Measurements from ENCODE around the gene RPS14. TPM values are rescaled to one million over a fixed set of nuclear protein-coding genes. Genes with fewer than 3 reads are reported as not detected.

The RPS14 gene
- polyA plus RNA-seq, 1 of the 3 experiments (the other 2 are of a cell fraction): 10,227 TPM

GRCh38 chr5:150444770-150445169, 4.8 kb downstream of the RPS14 start:
- Histone ChIP-seq H4K20me1 (ENCODE audit: insufficient read depth) (peaks cover 70% of the 10 kb centered on the region), H3K27me3 (ENCODE audit: insufficient read depth) (no peaks in the 10 kb centered on the region), H3F3A (replicated peaks; ENCODE audit: insufficient read depth) (peaks cover 69% of the 10 kb centered on the region), H3K27ac (ENCODE audit: low read depth in 2 of 2, low read length in 1 of 2) (no peak overlapping the region), H3K79me2 (ENCODE audit: insufficient read depth) (peaks cover 45% of the 10 kb centered on the region), H3K36me3 (replicated peaks in 1 of 2; ENCODE audit: control insufficient read depth in 1 of 2, insufficient read depth in 2 of 2, low read length in 1 of 2) (peaks cover 51 to 54% of the 10 kb centered on the region in 2 experiments), H3K4me3 (ENCODE audit: low read depth in 2 of 2, low read length in 1 of 2) (no peak overlapping the region), H3K9ac (no peak overlapping the region), H3K4me1 (ENCODE audit: control insufficient read depth in 1 of 2, insufficient read depth in 2 of 2, low read depth in 1 of 2, low read length in 1 of 2) (peaks cover 17 to 19% of the 10 kb centered on the region in 2 experiments; a peak in 3 of 4 replicates), H3K9me2 (no peaks in the 10 kb centered on the region), H3K9me3 (no peaks in the 10 kb centered on the region), H2AFZ (ENCODE audit: low read depth) (no peak overlapping the region), H3K4me2 (no peak overlapping the region)
- no peak for TF ChIP-seq RFX5 (IDR thresholded peaks at IDR 0.05; ENCODE audit: low read length)
- TF ChIP-seq JUND (IDR thresholded peaks at IDR 0.05): no peak
- TF ChIP-seq TAF1 (IDR thresholded peaks at IDR 0.05; ENCODE audit: borderline replicate concordance, low read depth, low read length): no peak
- TF ChIP-seq RCOR1 (IDR thresholded peaks at IDR 0.05; ENCODE audit: low read length): no peak
- no peak for TF ChIP-seq FOSL2 (IDR thresholded peaks at IDR 0.05; ENCODE audit: borderline replicate concordance, low read depth)
- no peak for TF ChIP-seq POLR2AphosphoS5 (IDR thresholded peaks at IDR 0.05; ENCODE audit: low read depth, low read length)
- TF ChIP-seq TEAD4 (IDR thresholded peaks at IDR 0.05; ENCODE audit: borderline replicate concordance, insufficient read depth): no peak
- no peak for TF ChIP-seq USF2 (IDR thresholded peaks at IDR 0.05; ENCODE audit: borderline replicate concordance, low read depth, low read length)
- no peak for TF ChIP-seq YY1 (IDR thresholded peaks at IDR 0.05; ENCODE audit: low read depth)
- no peak for TF ChIP-seq NRF1 (IDR thresholded peaks at IDR 0.05; ENCODE audit: low read depth, low read length)
- TF ChIP-seq SIN3A (IDR thresholded peaks at IDR 0.05; ENCODE audit: borderline replicate concordance, low read depth, low read length): no peak
- WGBS (ENCODE audit: low lambda C conversion rate): 88% methylated on average over 8 of the region's 9 CpGs
- POLR2A ChIA-PET: no interaction called here
- CTCF ChIA-PET: interaction anchor here (0.8 to 1.6 kb wide), 2 partner anchors 9 to 10 kb away, joined by 4 to 7 read pairs; no protein-coding TSS in a partner anchor
- DNase-seq: no peak

- peaks cover 17 to 19% of the 10 kb centered on the region in 2 experiments; a peak in 3 of 4 replicates for H3K4me1 ChIP-seq (ENCODE audit: control insufficient read depth in 1 of 2, insufficient read depth in 2 of 2, low read depth in 1 of 2, low read length in 1 of 2)
- H3K27me3 ChIP-seq (ENCODE audit: insufficient read depth): no peaks in the 10 kb centered on the region
- H3K27ac ChIP-seq (ENCODE audit: low read depth in 2 of 2, low read length in 1 of 2): peak overlapping the region in 1 of 2 experiments; percentile 6; a peak in 1 of 4 replicates
- H3K9me3 ChIP-seq: no peaks in the 10 kb centered on the region
- H3F3A ChIP-seq (replicated peaks; ENCODE audit: insufficient read depth): peaks cover 67% of the 10 kb centered on the region
- H3K79me2 ChIP-seq (ENCODE audit: insufficient read depth): peaks cover 34% of the 10 kb centered on the region
- POLR2A ChIA-PET: interaction anchor here (0.7 kb wide), 1 partner anchor 71 kb away, joined by 3 read pairs; no protein-coding TSS in a partner anchor
- TF ChIP-seq SMC3 (IDR thresholded peaks at IDR 0.05; ENCODE audit: low read depth, low read length) (no peak), ELF1 (IDR thresholded peaks at IDR 0.05) (no peak), NRF1 (IDR thresholded peaks at IDR 0.05; ENCODE audit: low read depth, low read length) (no peak), RCOR1 (IDR thresholded peaks at IDR 0.05; ENCODE audit: low read length) (no peak), IRF3 (IDR thresholded peaks at IDR 0.05; ENCODE audit: low read depth, low read length) (no peak), RXRA (IDR thresholded peaks at IDR 0.05; ENCODE audit: borderline replicate concordance, low read depth) (no peak), TEAD4 (IDR thresholded peaks at IDR 0.05; ENCODE audit: borderline replicate concordance, insufficient read depth) (no peak), USF1 (IDR thresholded peaks at IDR 0.05; ENCODE audit: borderline replicate concordance, low read depth) (no peak), MXI1 (IDR thresholded peaks at IDR 0.05; ENCODE audit: low read depth, low read length) (no peak)
- no peak overlapping the region for H3K4me3 ChIP-seq (ENCODE audit: low read depth in 2 of 2, low read length in 1 of 2)
- H3K36me3 ChIP-seq (replicated peaks in 1 of 2; ENCODE audit: control insufficient read depth in 1 of 2, insufficient read depth in 2 of 2, low read length in 1 of 2): peaks cover 51 to 52% of the 10 kb centered on the region in 2 experiments
- CTCF ChIA-PET: interaction anchor here (0.9 to 2.4 kb wide), 3 partner anchors 9 to 266 kb away, joined by 3 to 6 read pairs (median 3); no protein-coding TSS in a partner anchor
- WGBS (ENCODE audit: low lambda C conversion rate): 89% methylated on average over 15 of the region's 15 CpGs
- no peak overlapping the region for H3K4me2 ChIP-seq
- H3K9ac ChIP-seq: no peak overlapping the region
- no peak for DNase-seq
- H2AFZ ChIP-seq (ENCODE audit: low read depth): no peak overlapping the region
- no peaks in the 10 kb centered on the region for H3K9me2 ChIP-seq
- H4K20me1 ChIP-seq (ENCODE audit: insufficient read depth): peaks cover 63% of the 10 kb centered on the region
These were observed 6.1 kb downstream of the RPS14 start for GRCh38 chr5:150443242-150444075.

All from SK-N-SH (cell line).